AG09319 (cell line): ENCODE measurements around the gene DPH2.

Source experiments
- DNase-seq: peaks from one replicate; pipeline ENCODE4 v3.0.0-alpha.2; 2010; ENCODE audit warnings: low read depth; ENCODE audit errors: extremely low read depth
- TF ChIP-seq, protein P1 (sequence below): IDR thresholded peaks from 2 replicates; pipeline ENCODE4 v1.5.1; 2011; ENCODE audit warnings: low read depth, mild to moderate bottlenecking, inconsistent platforms, low read length, moderate library complexity

The DPH2 gene

DNA sequence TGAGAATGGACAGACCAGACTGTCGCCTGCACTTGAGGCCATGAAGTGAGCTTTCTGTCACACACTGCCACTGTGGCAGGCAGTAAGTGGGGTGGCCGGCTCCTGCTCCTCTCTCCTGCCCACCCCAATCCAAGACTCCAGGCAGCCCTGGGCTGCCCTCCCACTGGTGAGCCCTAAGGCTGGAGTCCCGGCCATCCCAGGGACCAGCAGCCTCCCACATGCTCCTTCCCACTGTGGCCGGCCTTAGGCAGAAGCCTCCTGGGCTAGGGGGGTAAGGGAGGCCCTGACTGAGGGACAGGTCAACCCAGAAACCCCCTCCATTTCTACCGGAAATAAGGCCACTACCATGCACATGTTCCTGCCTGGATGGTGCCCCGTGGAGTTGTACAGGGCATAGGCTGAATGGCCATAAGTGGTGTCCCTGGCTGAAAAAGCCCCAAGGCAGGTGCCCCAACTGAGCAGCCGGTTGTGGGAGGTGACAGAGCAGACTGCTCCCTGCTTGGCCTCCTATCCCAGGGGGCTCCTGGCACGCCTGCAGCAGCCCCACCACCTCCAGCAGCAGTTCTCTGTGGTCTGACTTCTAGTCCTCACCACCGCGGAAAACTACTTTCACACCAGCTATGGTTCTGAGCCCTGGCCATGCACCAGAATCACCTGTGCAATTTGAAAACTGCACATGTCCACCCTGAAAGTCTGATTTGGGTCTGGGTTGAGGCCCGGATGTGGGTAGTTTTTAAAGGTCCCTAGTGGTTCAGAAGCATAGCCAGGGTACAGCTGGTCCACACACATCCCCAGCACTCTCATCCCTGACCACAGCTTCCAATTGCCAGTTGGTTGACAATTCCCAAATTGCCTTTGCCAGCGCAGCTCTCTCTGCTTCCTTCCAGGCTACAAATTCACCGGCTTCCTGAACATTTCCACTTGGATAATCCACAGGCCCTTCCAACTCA is 37.8 kb upstream of the DPH2 start:
- no peak for DNase-seq
- TF ChIP-seq, protein P1, sequence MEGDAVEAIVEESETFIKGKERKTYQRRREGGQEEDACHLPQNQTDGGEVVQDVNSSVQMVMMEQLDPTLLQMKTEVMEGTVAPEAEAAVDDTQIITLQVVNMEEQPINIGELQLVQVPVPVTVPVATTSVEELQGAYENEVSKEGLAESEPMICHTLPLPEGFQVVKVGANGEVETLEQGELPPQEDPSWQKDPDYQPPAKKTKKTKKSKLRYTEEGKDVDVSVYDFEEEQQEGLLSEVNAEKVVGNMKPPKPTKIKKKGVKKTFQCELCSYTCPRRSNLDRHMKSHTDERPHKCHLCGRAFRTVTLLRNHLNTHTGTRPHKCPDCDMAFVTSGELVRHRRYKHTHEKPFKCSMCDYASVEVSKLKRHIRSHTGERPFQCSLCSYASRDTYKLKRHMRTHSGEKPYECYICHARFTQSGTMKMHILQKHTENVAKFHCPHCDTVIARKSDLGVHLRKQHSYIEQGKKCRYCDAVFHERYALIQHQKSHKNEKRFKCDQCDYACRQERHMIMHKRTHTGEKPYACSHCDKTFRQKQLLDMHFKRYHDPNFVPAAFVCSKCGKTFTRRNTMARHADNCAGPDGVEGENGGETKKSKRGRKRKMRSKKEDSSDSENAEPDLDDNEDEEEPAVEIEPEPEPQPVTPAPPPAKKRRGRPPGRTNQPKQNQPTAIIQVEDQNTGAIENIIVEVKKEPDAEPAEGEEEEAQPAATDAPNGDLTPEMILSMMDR = no peak

DNA sequence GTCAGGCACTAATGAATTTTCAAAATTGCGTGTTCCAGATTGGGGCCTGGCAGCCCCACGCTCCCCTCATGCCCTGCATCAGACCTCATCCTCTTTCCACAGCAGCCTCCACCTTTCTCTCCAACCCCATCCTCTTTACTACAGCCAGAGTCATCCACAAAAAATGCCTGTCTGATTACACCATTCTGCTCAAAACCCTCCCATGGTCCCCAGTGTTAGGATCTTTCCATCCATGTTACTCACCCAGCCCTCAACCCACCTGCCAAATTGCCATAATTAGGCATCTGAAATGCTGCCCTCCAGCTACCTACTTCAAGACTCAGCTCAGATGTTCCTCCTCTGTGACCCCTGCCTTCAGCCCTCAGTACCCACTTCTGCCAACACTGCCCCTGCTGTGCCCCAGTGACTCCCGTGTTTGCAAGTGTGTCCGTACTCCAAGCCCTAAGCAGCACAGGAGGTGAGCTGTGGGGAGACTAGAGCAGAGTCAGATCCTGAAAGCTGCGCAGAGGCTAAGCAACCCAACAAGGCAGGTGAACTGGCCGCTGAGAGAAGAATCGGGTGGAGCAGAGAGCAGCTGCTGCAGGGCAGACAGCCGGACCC is 36.9 kb upstream of the DPH2 start:
- TF ChIP-seq, protein P1 = no peak
- no peak for DNase-seq

DNA sequence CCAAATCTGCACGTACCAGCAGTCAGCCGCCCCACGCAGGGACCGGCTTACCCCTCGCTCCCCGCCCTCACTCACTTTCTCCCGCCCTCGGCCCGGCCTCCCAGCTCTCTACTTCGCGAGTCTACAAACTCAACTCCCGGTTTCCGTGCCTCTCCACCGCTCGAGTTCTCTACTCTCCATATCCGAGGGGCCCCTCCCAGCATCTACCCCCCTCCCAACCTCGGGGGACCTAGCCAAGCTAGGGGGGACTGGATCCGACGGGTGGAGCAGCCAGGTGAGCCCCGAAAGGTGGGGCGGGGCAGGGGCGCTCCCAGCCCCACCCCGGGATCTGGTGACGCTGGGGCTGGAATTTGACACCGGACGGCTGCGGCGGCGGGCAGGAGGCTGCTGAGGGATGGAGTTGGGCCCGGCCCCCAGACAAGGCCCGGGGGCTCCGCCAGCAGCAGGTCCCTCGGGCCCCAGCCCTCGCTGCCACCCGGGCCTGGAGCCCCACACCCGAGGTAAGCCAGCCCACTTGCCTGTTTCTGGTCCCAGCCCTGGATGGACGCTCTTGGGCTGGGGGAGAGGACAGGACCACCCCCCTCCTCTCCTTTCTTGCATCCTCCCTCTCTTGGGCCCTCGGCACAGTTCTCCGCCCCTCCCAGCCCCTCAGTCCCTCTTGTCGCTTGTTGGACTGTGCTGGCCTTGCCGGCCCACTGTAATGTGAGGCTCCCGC is 36.3 kb upstream of the DPH2 start, which contains the start of gene ARTN:
Gene ARTN (plus strand): TSS at position 416 of the 715 bp plus-strand sequence. CDS start 1,856 bp downstream, outside the sequence.
- TF ChIP-seq, protein P1 = no peak
- no peak for DNase-seq

DNA sequence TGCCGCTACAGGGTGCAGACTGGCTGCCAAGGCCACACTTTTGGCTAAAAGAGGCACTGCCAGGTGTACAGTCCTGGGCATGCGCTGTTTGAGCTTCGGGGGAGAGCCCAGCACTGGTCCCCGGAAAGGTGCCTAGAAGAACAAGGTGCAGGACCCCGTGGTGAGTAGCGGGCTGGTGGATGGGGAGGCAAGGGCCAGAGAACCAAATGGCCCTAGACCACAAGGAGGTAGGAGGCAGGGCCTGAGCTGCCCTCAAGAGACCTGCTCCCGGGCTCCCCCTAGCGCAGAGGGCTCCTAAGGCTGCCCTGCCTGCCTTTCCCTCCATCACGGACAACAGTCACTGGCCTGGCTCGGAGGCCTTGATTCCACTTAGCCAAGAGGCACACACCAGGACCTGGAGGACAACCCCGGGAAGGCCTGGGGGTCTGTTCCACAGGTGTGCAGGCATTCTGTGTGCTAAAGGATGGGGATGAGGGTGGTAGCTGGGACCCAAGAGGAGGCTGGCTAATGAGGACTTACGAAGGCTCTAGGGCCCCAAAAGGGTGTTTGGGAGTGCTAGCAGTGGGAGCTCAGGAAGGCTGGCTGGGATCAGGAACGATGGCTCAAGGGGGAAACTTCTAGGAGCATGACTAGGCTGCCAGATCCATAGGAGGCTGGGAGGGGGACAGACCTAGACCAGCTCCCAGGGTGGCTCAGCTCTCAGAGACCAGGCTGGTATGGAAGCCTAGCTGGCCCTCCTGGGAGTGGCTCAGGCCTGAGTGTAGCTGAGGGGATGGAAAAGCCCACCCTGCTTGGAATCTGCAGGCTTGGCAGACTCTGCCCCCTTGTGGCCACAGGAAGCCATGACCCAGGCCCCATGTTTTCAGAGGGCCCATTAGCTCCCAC is 35.5 kb upstream of the DPH2 start:
- TF ChIP-seq, protein P1 = peak; percentile 91
- no peak for DNase-seq

DNA sequence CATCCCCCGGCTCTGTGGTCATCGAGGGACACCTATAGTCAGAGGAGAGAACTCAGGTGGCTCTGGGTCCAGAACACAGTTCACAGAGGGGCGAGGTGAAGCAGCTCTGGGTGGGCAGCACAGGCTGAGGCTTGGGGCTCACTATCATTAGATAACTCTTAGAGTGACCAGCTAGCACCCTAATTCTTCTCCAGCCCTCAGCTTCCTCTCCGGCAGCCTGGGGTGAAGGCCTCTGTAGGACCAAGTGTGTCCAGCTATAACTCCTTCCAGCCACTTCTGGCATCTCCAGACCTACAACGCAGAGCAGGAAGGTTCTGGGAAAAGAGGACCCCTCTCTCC is 34.9 kb upstream of the DPH2 start:
- DNase-seq = no peak
- TF ChIP-seq, protein P1 = no peak

DNA sequence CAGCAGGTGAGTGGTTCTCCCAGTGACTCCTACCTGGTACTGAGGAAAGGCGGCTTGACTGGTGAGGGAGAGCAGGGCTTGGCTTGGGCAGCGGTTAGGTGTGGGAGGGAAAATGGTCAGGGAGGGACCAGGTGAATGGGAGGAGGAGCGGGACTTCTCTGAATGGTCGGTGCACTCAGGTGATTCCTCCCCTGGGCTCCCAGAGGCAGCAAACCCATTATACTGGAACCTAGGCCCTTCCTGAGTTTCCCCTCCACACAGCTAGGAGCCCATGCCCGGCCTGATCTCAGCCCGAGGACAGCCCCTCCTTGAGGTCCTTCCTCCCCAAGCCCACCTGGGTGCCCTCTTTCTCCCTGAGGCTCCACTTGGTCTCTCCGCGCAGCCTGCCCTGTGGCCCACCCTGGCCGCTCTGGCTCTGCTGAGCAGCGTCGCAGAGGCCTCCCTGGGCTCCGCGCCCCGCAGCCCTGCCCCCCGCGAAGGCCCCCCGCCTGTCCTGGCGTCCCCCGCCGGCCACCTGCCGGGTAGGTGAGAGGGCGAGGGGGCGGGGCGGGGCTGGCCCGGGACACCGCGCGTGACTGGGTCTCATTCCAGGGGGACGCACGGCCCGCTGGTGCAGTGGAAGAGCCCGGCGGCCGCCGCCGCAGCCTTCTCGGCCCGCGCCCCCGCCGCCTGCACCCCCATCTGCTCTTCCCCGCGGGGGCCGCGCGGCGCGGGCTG is 33.9 kb upstream of the DPH2 start:
- no peak for DNase-seq
- TF ChIP-seq, protein P1 = no peak
